Measurements from ENCODE around the gene SLC25A3. TPM values are rescaled to one million over a fixed set of nuclear protein-coding genes. Genes with fewer than 3 reads are reported as not detected.
A peak's percentile ranks its signal among the peaks of the same experiment; 100 is the strongest.

The SLC25A3 gene
- total RNA-seq, 2 donors from 2014 or later, result 853 to 1,432 TPM

DNA sequence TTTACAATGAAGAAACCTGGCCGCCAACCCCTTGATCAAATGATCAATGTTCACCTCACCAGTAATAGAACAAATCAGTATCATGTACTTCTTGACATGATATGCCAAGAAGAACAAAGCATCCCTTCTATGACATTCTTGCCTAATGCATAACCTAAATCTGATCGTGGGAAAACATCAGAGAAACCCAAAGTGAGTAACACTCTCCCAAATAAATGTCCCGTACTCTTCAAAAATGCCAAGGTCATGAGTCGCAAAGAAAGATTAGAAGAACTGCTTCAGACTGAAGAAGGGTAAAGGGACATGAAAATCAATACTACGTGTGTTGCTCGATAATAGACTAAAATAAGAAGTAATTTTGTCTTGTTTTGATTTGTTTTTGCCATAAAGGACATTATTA, 11.4 kb upstream of the SLC25A3 start:
- Histone ChIP-seq H3K4me1 (no peaks in the 10 kb centered on the region), H3K36me3 (no peaks in the 10 kb centered on the region), H3K27ac (no peak overlapping the region), H3K27me3 (no peaks in the 10 kb centered on the region), H3K9me3 (no peaks in the 10 kb centered on the region), H3K4me3 (no peak overlapping the region)
- DNase-seq (ENCODE audit: low spot score), result no peak
- TF ChIP-seq, protein P1, sequence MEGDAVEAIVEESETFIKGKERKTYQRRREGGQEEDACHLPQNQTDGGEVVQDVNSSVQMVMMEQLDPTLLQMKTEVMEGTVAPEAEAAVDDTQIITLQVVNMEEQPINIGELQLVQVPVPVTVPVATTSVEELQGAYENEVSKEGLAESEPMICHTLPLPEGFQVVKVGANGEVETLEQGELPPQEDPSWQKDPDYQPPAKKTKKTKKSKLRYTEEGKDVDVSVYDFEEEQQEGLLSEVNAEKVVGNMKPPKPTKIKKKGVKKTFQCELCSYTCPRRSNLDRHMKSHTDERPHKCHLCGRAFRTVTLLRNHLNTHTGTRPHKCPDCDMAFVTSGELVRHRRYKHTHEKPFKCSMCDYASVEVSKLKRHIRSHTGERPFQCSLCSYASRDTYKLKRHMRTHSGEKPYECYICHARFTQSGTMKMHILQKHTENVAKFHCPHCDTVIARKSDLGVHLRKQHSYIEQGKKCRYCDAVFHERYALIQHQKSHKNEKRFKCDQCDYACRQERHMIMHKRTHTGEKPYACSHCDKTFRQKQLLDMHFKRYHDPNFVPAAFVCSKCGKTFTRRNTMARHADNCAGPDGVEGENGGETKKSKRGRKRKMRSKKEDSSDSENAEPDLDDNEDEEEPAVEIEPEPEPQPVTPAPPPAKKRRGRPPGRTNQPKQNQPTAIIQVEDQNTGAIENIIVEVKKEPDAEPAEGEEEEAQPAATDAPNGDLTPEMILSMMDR (IDR thresholded peaks at IDR 0.05), result no peak

DNA sequence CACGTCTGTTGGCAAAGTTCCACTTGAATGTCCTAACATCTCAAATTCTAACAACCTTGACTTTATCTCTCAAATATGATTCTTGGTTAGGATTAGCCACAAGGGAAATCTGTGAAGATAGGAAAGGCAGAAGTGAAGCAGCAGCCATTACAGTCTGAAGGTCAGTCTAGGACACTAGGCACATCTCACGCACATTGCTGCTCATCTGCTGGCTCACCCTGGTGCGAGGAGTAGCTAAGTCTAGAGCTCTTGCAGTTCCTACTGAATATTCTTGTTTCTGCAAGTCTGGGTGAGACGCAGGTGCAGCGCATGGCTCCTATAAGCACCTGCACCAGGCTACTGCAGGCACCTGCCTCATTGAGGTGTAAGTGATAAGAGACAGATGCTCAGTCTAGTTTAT, 6.4 kb upstream of the SLC25A3 start:
- H3K4me3 ChIP-seq, result no peak overlapping the region
- H3K36me3 ChIP-seq, result no peaks in the 10 kb centered on the region
- DNase-seq (ENCODE audit: low spot score), result no peak
- H3K27me3 ChIP-seq, result no peaks in the 10 kb centered on the region
- TF ChIP-seq, protein P1 (IDR thresholded peaks at IDR 0.05), result no peak
- no peaks in the 10 kb centered on the region for H3K9me3 ChIP-seq
- no peak overlapping the region for H3K27ac ChIP-seq
- no peaks in the 10 kb centered on the region for H3K4me1 ChIP-seq

DNA sequence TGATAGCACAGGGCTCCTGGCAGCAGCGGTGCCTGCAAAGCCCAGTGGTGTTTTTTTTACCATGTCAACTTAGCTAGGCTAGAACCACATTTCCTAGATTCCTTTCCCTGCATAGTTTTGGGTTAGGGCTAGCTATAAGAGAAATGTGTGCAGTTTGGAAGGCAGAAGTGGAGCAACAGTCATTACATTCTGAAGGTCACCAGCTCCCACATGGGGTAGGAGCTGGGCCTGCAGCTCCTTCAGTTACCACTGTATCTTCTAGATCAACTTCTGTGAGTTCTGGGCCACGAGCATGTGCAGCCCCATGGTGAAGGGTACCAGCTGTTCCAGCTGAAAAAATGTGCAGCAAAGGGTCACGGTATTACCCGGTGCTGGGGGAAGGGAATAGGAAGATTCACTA, 2.3 kb upstream of the SLC25A3 start:
- Histone ChIP-seq H3K9me3 (no peaks in the 10 kb centered on the region), H3K27me3 (no peaks in the 10 kb centered on the region), H3K4me3 (no peak overlapping the region), H3K27ac (no peak overlapping the region), H3K36me3 (peaks cover 9% of the 10 kb centered on the region), H3K4me1 (peaks cover 0 to 15% of the 10 kb centered on the region in 2 donors)
- TF ChIP-seq, protein P1 (IDR thresholded peaks at IDR 0.05), result no peak
- DNase-seq (ENCODE audit: low spot score), result no peak

DNA sequence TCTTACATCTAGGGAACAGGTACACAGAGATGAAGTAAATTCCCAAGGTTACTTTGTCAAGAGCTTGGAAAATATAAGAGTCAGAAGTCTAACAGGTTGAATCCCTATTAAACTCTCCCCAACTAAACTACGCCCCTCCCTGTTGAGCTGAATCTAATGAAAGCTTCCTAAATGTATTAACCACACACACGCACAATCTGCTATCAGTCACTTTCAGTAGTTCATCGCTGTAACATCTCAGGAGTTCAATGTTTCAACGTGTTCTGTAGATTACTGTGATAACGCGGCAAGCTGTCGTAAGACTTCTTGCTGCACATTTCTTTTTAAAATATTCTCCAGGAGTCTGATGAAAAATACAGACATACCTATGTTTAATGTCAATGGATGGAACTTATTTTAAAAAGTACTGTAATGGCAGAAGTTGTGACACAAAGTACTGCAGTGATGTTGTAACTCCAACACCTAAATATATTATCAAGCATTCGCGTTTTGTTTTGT, 612 bp upstream of the SLC25A3 start:
- H3K4me3 ChIP-seq, result peak overlapping the region; percentile 76 to 100
- peak overlapping the region; percentile 97 to 100 for H3K27ac ChIP-seq
- H3K4me1 ChIP-seq, result peaks cover 0 to 27% of the 10 kb centered on the region in 2 donors
- H3K9me3 ChIP-seq, result no peaks in the 10 kb centered on the region
- no peaks in the 10 kb centered on the region for H3K27me3 ChIP-seq
- DNase-seq (ENCODE audit: low spot score), result no peak
- peaks cover 26% of the 10 kb centered on the region for H3K36me3 ChIP-seq
- TF ChIP-seq, protein P1 (IDR thresholded peaks at IDR 0.05), result no peak

DNA sequence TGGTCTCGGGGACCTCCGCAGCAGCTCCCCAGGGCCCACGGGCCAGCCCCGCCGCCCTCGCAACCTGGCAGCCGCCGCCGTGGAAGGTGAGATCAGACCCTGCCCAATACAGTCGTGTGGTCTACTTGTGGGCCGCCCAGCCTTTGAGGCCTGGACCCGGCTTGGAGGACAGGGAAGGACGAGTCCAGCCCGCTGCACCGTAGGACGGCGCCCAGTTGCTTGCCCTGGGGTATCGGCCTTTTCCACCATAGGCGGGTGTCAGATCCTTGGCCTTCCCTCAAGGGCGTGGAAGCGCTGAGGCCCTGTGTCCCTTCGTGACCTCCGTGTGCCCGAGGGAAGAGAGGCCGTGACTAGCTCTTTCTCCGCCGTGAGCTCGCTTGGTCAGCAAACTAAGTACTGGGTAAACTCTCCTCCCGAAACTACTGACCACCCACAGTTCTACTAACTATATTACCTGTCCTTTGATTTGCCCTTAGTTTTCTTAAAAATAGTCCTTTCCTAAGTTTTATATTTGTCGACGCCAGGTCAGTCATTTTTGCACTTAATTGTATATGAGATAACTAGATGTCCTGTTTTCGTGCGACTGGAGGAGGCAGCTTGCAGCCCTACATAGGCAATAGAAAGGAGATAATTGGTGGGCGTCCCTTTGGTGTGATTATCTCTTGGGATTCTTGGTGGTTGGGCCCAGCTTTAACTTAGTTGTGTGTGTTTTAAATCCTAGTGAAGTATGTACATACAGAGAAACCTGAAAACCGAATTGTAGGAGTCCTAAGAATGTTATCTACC, 757 bp downstream of the SLC25A3 start:
- peak; percentile 73 for DNase-seq (ENCODE audit: low spot score)
- peak overlapping the region; percentile 97 to 100 for H3K27ac ChIP-seq
- H3K4me3 ChIP-seq, result peak overlapping the region; percentile 76 to 100
- H3K36me3 ChIP-seq, result peaks cover 39% of the 10 kb centered on the region
- TF ChIP-seq, protein P1 (IDR thresholded peaks at IDR 0.05), result no peak
- no peaks in the 10 kb centered on the region for H3K27me3 ChIP-seq
- peaks cover 0 to 27% of the 10 kb centered on the region in 2 donors for H3K4me1 ChIP-seq
- no peaks in the 10 kb centered on the region for H3K9me3 ChIP-seq
